Ascending aorta (tissue), 2 donors: Measurements from ENCODE around the gene ZFR2. TPM values are rescaled to one million over a fixed set of nuclear protein-coding genes. Genes with fewer than 3 reads are reported as not detected.

Source experiments
- DNase-seq, 2 donors: peaks; one replicate each; pipeline ENCODE4 v3.0.0-alpha.2; 2019; ENCODE audit warnings: low spot score in 2 of 2
- H3K27ac ChIP-seq, 2 donors: fragments of 200-600 bp; sonication (generic); one replicate each; pipeline ENCODE4 v1.5.1; 2016 to 2017; ENCODE audit warnings: mild to moderate bottlenecking in 1 of 2
- H3K27me3 ChIP-seq: fragments of 200-600 bp; sonication (generic); one replicate; pipeline ENCODE4 v1.5.1; 2017
- H3K36me3 ChIP-seq, 2 donors: fragments of 200-600 bp; sonication (generic); one replicate each; pipeline ENCODE4 v1.5.1; 2016
- H3K4me1 ChIP-seq, 2 donors: fragments of 200-600 bp; sonication (generic); one replicate each; pipeline ENCODE4 v1.5.1; 2016 to 2017; ENCODE audit warnings: mild to moderate bottlenecking in 1 of 2
- H3K4me3 ChIP-seq, 2 donors: fragments of 200-600 bp; sonication (generic); one replicate each; pipeline ENCODE4 v1.5.1; 2016 to 2017; ENCODE audit warnings: mild to moderate bottlenecking in 1 of 2
- H3K9me3 ChIP-seq, 2 donors: fragments of 200-600 bp; sonication (generic); one replicate each; pipeline ENCODE4 v1.5.1; 2016
- CTCF ChIP-seq, 3 experiments: fragments of 200-600 bp in 2 of 3; fragments of 450-650 bp in 1 of 3; sonication (generic) in 2 of 3; IDR thresholded peaks; one replicate each; pipeline ENCODE4 v1.5.1; 2016 to 2019; ENCODE audit warnings: antibody characterized with exemption in 3 of 3, mild to moderate bottlenecking in 1 of 3, moderate library complexity in 1 of 3
- intact Hi-C: fragments of 100-400 bp; cut with DNase I; formaldehyde crosslinking; loops from one replicate; pipeline ENCODE4 v1.15.1; 2023
- total RNA-seq: library from RNA; depleted of rRNA; stranded (reverse); fragments of >200 nt; gene quantifications from one replicate; pipeline ENCODE4 v1.1.0, GENCODE V29; 2016

The ZFR2 gene
- not detected for total RNA-seq

GRCh38 chr19:3868770-3869456, at the start of gene ZFR2:
TSS of gene ZFR2 (minus strand) at chr19:3869038. CDS start at chr19:3869017, 21 bp downstream.
- TF ChIP-seq CTCF (IDR thresholded peaks at IDR 0.05): no peak
- Histone ChIP-seq H3K36me3 (no peaks in the 10 kb centered on the region), H3K27me3 (peaks cover 18% of the 10 kb centered on the region), H3K27ac (no peak within 1 kb of the TSS), H3K4me3 (peak within 1 kb of the TSS in 1 of 2 donors; percentile 7), H3K9me3 (no peaks in the 10 kb centered on the region), H3K4me1 (no peaks in the 10 kb centered on the region)
- DNase-seq: no peak
- intact Hi-C loops: no loop called here

- peaks cover 0 to 3% of the 10 kb centered on the region in 2 donors for H3K9me3 ChIP-seq
- H3K27ac ChIP-seq: no peak overlapping the region
- no peaks in the 10 kb centered on the region for H3K36me3 ChIP-seq
- DNase-seq: no peak
- intact Hi-C loops: no loop called here
- H3K4me1 ChIP-seq: no peaks in the 10 kb centered on the region
- H3K27me3 ChIP-seq: no peaks in the 10 kb centered on the region
- TF ChIP-seq CTCF (IDR thresholded peaks at IDR 0.05): no peak
- no peak overlapping the region for H3K4me3 ChIP-seq
Observed at GRCh38 chr19:3916033-3916432, 47.2 kb upstream of the ZFR2 start.

GRCh38 chr19:3914199-3914598, 45.4 kb upstream of the ZFR2 start:
- no peak overlapping the region for H3K4me3 ChIP-seq
- intact Hi-C loops: no loop called here
- no peak overlapping the region for H3K27ac ChIP-seq
- H3K4me1 ChIP-seq: no peaks in the 10 kb centered on the region
- TF ChIP-seq CTCF (IDR thresholded peaks at IDR 0.05): no peak
- H3K9me3 ChIP-seq: peaks cover 0 to 8% of the 10 kb centered on the region in 2 donors
- H3K27me3 ChIP-seq: no peaks in the 10 kb centered on the region
- no peak for DNase-seq
- no peaks in the 10 kb centered on the region for H3K36me3 ChIP-seq

- Histone ChIP-seq H3K27ac (no peak overlapping the region), H3K27me3 (no peaks in the 10 kb centered on the region), H3K4me1 (no peaks in the 10 kb centered on the region), H3K9me3 (peaks cover 0 to 8% of the 10 kb centered on the region in 2 donors), H3K36me3 (no peaks in the 10 kb centered on the region), H3K4me3 (no peak overlapping the region)
- DNase-seq: no peak
- TF ChIP-seq CTCF (IDR thresholded peaks at IDR 0.05): no peak
- intact Hi-C loops: no loop called here
Observed at GRCh38 chr19:3910105-3910504, 41.3 kb upstream of the ZFR2 start.

GRCh38 chr19:3908266-3909054, 39.6 kb upstream of the ZFR2 start:
- H3K4me3 ChIP-seq: no peak overlapping the region
- H3K36me3 ChIP-seq: no peaks in the 10 kb centered on the region
- no peaks in the 10 kb centered on the region for H3K4me1 ChIP-seq
- peaks cover 0 to 8% of the 10 kb centered on the region in 2 donors for H3K9me3 ChIP-seq
- no peaks in the 10 kb centered on the region for H3K27me3 ChIP-seq
- intact Hi-C loops: no loop called here
- DNase-seq: no peak
- H3K27ac ChIP-seq: no peak overlapping the region
- TF ChIP-seq CTCF (IDR thresholded peaks at IDR 0.05): no peak
